Measurements from ENCODE around the gene CSMD2.

CSMD2 gene

DNA sequence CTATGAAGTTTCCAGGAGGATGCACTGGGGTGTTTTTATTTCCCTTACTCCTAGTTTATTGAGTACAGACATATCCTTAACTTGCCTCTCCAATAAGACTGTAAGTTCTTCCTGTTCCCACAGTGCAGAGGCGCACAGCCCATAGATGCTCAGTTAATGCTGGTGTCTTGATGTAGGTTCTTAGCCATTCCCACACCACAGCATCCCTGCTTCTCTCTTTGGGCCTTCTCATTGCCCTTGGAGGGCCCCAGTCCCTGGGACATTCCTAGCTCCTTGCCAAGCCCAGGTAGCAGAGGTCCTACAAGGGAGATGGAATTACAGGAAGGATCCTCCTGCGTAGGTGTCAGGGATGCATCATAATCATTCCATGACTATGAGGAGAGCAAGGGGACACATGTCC is 362.8 kb downstream of the CSMD2 start:
- H3K27ac Mint-ChIP-seq, result no peak overlapping the region
- DNase-seq, result no peak
- H3K27me3 Mint-ChIP-seq, result peaks cover 15% of the 10 kb centered on the region
- no peak overlapping the region for H3K4me3 Mint-ChIP-seq
- no peaks in the 10 kb centered on the region for H3K36me3 Mint-ChIP-seq (ENCODE audit: low read depth)
- H3K9me3 Mint-ChIP-seq, result peaks cover 14% of the 10 kb centered on the region
- no peaks in the 10 kb centered on the region for H3K4me1 Mint-ChIP-seq (ENCODE audit: low read depth)

DNA sequence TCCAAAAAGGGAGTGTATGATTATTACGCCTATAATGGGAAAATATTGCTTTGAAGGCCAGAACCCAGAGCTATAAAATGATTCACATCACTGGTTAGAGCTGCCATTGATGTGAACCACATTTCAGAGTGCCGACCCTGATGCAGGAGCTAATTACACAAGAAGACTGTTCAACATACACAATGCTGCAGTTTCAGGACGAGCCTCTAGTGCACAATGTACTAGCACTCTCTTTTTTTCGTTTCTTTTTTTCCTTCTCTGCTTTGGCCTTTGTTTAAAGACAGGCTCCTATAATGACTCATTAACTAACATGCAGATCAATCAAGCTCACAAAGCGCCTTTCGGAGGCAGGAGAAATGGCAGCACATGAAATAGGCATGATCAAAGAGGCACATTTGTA is 367.2 kb downstream of the CSMD2 start:
- no peak overlapping the region for H3K4me3 Mint-ChIP-seq
- H3K36me3 Mint-ChIP-seq (ENCODE audit: low read depth), result no peaks in the 10 kb centered on the region
- H3K4me1 Mint-ChIP-seq (ENCODE audit: low read depth), result no peaks in the 10 kb centered on the region
- H3K9me3 Mint-ChIP-seq, result peaks cover 21% of the 10 kb centered on the region
- peaks cover 12% of the 10 kb centered on the region for H3K27me3 Mint-ChIP-seq
- no peak overlapping the region for H3K27ac Mint-ChIP-seq
- no peak for DNase-seq

DNA sequence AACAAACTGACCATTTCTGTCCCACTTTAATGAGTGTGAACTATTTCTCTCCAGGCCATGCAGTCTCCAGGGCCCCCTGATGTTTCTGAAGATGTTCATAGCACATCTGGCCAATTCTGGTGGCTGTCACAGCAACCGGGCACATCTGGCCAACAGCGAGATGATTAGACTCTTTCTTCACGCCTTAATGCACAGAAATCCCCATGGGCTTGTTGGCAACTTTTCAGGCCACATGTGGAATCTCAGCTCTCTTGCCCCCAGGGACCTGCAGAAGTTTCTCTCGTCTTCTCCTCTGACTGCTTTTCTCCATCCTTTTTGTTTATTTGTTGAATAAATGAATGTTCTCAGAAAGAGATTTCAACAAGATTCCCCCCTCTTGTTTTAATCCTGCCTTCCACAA is 372.4 kb downstream of the CSMD2 start:
- DNase-seq, result no peak
- no peaks in the 10 kb centered on the region for H3K36me3 Mint-ChIP-seq (ENCODE audit: low read depth)
- peaks cover 19% of the 10 kb centered on the region for H3K27me3 Mint-ChIP-seq
- H3K4me3 Mint-ChIP-seq, result no peak overlapping the region
- peaks cover 14% of the 10 kb centered on the region for H3K9me3 Mint-ChIP-seq
- no peaks in the 10 kb centered on the region for H3K4me1 Mint-ChIP-seq (ENCODE audit: low read depth)
- no peak overlapping the region for H3K27ac Mint-ChIP-seq

DNA sequence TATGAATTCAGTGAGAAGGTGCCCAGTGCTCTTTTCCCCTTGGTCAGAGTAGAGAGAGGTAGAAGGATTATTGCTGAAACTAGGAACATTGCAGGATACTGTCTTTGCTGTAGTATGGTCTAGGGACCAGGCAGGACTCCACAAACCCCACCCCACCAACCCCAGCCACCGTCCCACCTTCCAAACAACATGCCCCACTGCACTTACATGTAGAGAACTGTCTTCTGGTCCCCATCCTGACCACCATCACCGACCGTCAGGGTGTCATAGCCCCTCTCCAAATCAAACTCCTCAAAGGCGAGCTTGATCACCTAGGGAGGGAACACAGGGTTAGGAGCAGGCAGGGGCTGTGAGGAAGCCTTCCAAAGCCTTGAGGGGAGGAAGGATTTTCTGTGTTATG is 372.8 kb downstream of the CSMD2 start:
- Mint-ChIP-seq H3K9me3 (peaks cover 12% of the 10 kb centered on the region), H3K36me3 (ENCODE audit: low read depth) (no peaks in the 10 kb centered on the region), H3K4me3 (no peak overlapping the region), H3K27ac (no peak overlapping the region), H3K4me1 (ENCODE audit: low read depth) (no peaks in the 10 kb centered on the region), H3K27me3 (peaks cover 22% of the 10 kb centered on the region)
- DNase-seq, result no peak

DNA sequence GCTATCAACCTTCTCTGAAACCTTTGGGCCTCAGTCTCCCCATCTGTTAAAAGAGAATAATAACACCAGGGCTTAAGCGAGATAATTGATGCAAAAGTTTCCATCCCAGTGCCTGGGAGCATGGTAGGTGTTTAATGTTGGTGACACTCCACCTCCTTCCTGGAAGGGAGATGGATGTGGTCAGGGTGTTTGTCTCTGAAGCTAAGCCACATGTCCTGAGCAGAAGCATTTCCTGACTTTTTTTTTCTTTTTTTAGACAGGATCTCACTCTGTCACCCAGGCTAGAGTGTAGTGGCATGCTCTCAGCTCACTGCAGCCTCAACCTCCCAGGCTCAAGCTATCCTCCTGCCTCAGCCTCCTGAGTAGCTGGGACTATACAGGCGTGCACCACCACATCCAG is 373.8 kb downstream of the CSMD2 start:
- Mint-ChIP-seq H3K4me3 (no peak overlapping the region), H3K27ac (no peak overlapping the region), H3K4me1 (ENCODE audit: low read depth) (no peaks in the 10 kb centered on the region), H3K27me3 (peaks cover 29% of the 10 kb centered on the region), H3K36me3 (ENCODE audit: low read depth) (no peaks in the 10 kb centered on the region), H3K9me3 (peaks cover 4% of the 10 kb centered on the region)
- DNase-seq, result no peak

DNA sequence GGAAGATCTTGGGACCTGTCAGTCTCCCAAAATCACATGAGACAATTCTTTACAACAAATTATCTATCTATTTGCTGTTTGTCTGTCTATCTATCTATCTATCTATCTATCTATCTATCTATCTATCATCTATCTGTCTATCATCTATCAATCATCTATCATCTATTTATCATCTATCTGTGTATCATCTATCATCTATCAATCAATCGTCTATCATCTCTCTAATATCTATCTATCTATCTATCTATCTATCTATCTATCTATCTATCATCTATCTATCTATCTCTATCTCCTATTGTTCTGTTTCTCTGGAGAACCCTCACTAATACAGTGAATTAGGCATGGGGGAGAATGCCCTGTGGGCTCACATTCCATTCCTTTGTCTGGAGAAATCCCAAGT is 374.5 kb downstream of the CSMD2 start:
- no peaks in the 10 kb centered on the region for H3K4me1 Mint-ChIP-seq (ENCODE audit: low read depth)

DNA sequence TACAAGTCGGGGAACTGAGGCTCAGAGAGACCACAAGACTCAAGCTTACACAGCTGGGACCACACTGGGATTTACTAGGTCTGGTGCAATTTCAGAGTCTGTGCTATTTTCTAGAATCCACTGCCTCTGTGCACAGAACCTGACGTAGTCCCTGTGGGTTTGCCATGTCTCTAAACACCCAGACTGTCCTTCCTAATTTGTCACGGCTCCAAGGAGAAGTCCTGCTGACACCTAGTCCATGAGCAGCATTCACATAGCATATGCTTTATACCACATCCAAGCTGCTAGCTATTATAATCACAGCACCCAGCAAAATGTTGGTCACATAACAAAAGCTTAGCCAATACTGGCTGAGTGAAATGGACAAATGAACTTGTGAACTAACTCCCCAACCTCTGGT is 380.2 kb downstream of the CSMD2 start:
- no peak overlapping the region for H3K4me3 Mint-ChIP-seq
- H3K4me1 Mint-ChIP-seq (ENCODE audit: low read depth), result no peaks in the 10 kb centered on the region
- DNase-seq, result no peak
- H3K27ac Mint-ChIP-seq, result no peak overlapping the region
- peaks cover 24% of the 10 kb centered on the region for H3K27me3 Mint-ChIP-seq
- H3K36me3 Mint-ChIP-seq (ENCODE audit: low read depth), result no peaks in the 10 kb centered on the region
- H3K9me3 Mint-ChIP-seq, result no peaks in the 10 kb centered on the region

More for the DNA sequence above, 374.5 kb downstream of the CSMD2 start:
- Mint-ChIP-seq H3K4me3 (no peak overlapping the region), H3K27me3 (peaks cover 29% of the 10 kb centered on the region), H3K9me3 (no peaks in the 10 kb centered on the region), H3K36me3 (ENCODE audit: low read depth) (no peaks in the 10 kb centered on the region), H3K27ac (no peak overlapping the region)
- DNase-seq, result no peak

DNA sequence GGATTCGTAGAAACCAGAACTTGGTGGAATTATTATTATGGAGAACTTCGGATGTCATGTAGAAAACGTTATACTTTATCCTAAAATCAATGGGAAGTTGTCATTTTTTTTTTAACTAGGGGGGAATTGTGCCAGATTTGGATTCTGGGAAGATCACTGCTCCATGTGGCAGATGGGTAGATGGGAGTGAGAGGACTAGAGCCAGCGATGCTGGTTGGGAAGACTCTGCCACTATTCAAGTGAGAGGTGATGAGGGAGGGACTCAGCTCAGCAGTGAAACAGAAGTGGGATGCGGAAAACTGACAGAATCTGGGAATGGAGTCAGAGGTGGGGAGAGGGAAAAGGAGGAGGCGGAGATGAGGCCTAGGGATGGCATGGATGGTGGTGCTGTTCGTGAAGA is 382.3 kb downstream of the CSMD2 start:
- no peaks in the 10 kb centered on the region for H3K9me3 Mint-ChIP-seq
- H3K4me3 Mint-ChIP-seq, result no peak overlapping the region
- peaks cover 29% of the 10 kb centered on the region for H3K27me3 Mint-ChIP-seq
- no peaks in the 10 kb centered on the region for H3K4me1 Mint-ChIP-seq (ENCODE audit: low read depth)
- no peak overlapping the region for H3K27ac Mint-ChIP-seq
- no peak for DNase-seq
- no peaks in the 10 kb centered on the region for H3K36me3 Mint-ChIP-seq (ENCODE audit: low read depth)

DNA sequence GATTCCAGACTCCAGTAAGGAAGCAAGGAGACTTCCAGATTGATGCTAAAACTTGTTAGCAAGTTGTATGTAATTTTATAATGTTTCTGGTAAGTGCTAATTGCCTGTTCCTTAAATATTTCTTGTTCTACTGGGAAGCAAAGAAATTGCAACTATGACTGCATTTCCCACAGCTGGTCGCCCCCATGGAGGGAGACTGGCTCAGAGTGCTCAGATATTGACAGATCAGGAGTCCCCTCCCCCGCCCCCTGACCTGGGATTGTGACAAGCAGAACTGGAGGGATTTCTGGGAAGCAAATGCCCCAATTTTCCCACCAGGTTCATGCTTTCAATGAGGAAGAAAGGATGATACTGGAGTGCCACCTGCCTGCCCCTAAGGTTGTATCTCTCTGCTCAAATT is 383.4 kb downstream of the CSMD2 start:
- H3K27me3 Mint-ChIP-seq, result peaks cover 21% of the 10 kb centered on the region
- no peak for DNase-seq
- no peak overlapping the region for H3K4me3 Mint-ChIP-seq
- H3K27ac Mint-ChIP-seq, result no peak overlapping the region
- no peaks in the 10 kb centered on the region for H3K9me3 Mint-ChIP-seq
- no peaks in the 10 kb centered on the region for H3K4me1 Mint-ChIP-seq (ENCODE audit: low read depth)
- no peaks in the 10 kb centered on the region for H3K36me3 Mint-ChIP-seq (ENCODE audit: low read depth)

DNA sequence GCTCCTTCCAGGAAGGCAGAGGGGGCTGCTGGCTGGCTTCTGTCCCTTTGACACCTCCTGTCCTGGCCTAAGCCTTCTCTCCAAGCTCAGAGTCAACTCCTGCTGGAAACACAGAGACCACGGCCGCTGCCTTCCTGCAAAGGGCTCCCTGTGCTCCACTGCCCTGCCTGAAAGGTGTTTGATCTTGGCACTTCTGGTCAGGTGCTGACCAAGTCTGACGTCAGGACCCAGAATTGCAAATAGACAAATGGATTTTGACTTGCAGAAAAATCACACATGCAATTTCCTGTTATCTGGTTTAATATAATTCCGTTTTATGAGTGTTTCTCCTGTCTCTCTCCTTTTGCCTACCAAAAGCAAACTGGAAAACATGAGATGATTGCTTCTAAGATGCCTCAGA is 387.7 kb downstream of the CSMD2 start:
- H3K9me3 Mint-ChIP-seq, result no peaks in the 10 kb centered on the region
- no peaks in the 10 kb centered on the region for H3K4me1 Mint-ChIP-seq (ENCODE audit: low read depth)
- no peaks in the 10 kb centered on the region for H3K36me3 Mint-ChIP-seq (ENCODE audit: low read depth)
- no peak overlapping the region for H3K27ac Mint-ChIP-seq
- peaks cover 28% of the 10 kb centered on the region for H3K27me3 Mint-ChIP-seq
- no peak for DNase-seq
- H3K4me3 Mint-ChIP-seq, result no peak overlapping the region

DNA sequence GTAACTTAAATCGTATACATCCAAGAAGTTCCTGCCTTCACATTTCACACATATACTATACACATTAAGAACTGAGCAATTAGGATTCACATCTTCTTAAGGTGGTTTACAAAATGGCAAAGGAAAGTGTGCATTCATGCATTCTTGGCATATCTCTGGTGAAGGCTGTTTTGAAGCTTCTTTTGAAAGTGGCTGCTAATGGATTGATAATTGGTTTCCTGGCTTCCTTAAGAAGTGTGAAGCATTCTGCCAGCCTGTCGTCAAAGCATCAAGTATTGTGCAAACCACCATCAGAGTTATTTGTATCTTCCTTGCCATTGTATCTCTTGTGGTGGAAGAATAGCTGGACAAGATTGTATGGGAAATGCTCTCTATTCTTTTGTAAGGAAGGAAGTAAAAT is 396.2 kb downstream of the CSMD2 start:
- Mint-ChIP-seq H3K4me3 (no peak overlapping the region), H3K27ac (no peak overlapping the region), H3K36me3 (ENCODE audit: low read depth) (no peaks in the 10 kb centered on the region), H3K4me1 (ENCODE audit: low read depth) (no peaks in the 10 kb centered on the region), H3K9me3 (no peaks in the 10 kb centered on the region), H3K27me3 (peaks cover 25% of the 10 kb centered on the region)
- no peak for DNase-seq

DNA sequence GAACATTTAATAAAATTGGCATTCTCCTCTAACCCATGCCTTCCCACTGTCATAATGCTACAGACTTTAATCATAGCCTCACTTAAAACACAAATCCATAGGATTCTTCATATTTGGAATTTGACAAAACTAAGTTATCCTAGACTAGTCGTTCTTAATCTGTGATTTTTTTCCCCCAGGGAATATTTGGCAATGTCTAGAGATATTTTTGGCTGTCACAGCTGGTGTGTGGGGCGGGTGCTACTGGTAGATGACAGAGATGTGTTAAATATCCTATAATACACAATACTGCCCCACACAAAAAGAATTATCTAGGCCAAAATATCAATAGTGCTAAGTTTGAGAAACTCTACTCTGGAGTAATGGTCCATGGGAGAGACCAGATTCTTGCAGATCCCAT is 396.9 kb downstream of the CSMD2 start:
- Mint-ChIP-seq H3K4me3 (no peak overlapping the region), H3K9me3 (no peaks in the 10 kb centered on the region), H3K36me3 (ENCODE audit: low read depth) (no peaks in the 10 kb centered on the region), H3K27ac (no peak overlapping the region), H3K4me1 (ENCODE audit: low read depth) (no peaks in the 10 kb centered on the region), H3K27me3 (peaks cover 20% of the 10 kb centered on the region)
- no peak for DNase-seq

DNA sequence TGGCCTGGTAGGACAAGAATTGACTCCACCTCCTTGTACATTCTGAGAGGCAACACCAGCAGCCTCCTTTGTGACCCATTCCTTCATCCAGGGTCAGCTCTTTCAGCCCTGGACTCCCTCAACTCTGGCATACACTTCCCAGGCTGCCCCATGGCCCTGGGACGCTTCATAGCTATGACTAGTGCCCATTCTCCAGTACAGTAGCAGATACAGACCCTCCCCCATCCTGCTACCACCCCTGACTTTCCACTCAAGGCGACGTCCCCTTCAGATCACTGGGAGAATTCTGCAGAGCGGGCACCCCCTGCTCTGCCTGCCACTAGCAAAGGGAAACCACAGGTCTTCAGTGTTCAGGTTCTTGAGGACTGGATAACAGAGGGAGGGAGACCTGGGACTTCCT is 400.9 kb downstream of the CSMD2 start:
- no peak overlapping the region for H3K4me3 Mint-ChIP-seq
- DNase-seq, result no peak
- peaks cover 6% of the 10 kb centered on the region for H3K27me3 Mint-ChIP-seq
- peaks cover 3% of the 10 kb centered on the region for H3K9me3 Mint-ChIP-seq
- no peaks in the 10 kb centered on the region for H3K4me1 Mint-ChIP-seq (ENCODE audit: low read depth)
- no peak overlapping the region for H3K27ac Mint-ChIP-seq
- no peaks in the 10 kb centered on the region for H3K36me3 Mint-ChIP-seq (ENCODE audit: low read depth)

DNA sequence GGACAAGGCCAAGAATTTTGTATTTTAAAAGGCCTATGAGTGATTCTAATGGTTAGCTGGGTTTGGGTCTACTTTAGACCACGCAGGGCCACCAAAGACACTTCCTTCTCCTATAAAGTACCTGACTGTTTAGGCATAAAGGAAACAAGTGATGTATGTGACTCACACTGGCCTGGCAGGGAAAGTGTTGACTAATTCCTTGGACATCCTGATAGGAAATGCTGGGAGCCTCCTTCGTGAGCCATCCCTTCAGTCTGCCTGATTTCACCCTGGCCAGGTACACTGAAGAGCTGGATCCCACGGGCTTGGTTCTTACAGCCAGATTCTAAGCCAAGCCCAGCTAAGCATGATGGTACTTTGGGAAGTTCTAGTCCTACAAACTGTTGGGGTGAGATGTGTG is 401.6 kb downstream of the CSMD2 start:
- Mint-ChIP-seq H3K27ac (no peak overlapping the region), H3K27me3 (peaks cover 9% of the 10 kb centered on the region), H3K9me3 (peaks cover 3% of the 10 kb centered on the region), H3K4me3 (no peak overlapping the region), H3K36me3 (ENCODE audit: low read depth) (no peaks in the 10 kb centered on the region), H3K4me1 (ENCODE audit: low read depth) (no peaks in the 10 kb centered on the region)
- DNase-seq, result no peak

DNA sequence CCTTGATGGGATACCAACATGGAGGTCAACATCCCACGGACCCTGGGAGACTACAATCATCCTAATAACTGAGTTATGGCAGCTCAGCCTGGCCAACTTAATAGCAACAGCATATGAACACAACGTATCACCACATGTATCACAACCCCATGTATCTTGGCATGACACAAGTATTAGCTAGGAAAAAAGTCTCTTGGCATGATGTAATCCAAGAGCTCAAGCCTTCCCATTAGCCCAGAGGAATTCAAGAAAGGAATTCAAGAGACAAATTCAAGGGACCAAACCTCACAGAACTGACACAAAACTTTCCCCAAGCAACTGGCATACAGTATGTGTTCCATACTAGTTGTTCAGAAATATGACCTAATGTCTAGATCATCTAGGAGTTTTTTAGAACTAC is 402.1 kb downstream of the CSMD2 start:
- no peaks in the 10 kb centered on the region for H3K36me3 Mint-ChIP-seq (ENCODE audit: low read depth)
- H3K27me3 Mint-ChIP-seq, result peaks cover 9% of the 10 kb centered on the region
- peaks cover 3% of the 10 kb centered on the region for H3K9me3 Mint-ChIP-seq
- DNase-seq, result no peak
- H3K27ac Mint-ChIP-seq, result no peak overlapping the region
- no peak overlapping the region for H3K4me3 Mint-ChIP-seq
- H3K4me1 Mint-ChIP-seq (ENCODE audit: low read depth), result no peaks in the 10 kb centered on the region

DNA sequence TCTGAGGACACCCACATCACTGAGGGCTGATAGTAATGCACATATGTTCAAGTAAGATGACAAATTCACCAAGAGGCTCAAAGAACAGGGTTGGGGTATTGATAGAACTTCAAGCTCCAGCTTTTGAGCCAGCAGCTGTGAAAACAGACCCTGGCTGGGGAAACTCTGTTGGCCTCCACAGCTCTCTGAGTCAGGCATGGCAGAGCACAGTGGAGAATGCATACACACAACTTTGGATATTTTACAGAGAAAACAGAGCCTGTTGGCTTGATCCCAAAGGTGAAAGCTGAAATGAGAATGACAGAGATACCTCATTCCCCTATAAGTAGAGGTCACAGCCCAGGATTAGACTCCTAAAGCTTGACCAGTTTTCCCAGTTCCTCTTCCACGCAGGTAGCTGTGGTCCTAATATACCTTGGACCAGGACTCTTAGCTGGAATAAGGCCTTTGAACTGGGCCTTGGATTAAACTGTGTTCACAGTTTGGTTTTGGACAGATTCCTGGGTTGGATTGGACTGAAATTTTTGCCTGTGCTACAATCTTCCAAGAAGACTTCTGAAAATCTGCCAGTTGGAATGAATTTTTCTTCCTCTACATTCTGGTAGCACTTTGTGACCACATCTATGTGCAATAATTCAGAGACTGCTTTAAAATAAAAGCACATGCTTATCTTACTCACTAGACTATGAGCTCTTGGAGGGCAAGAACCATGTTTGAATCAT is 402.8 kb downstream of the CSMD2 start:
- no peak for DNase-seq
- no peaks in the 10 kb centered on the region for H3K36me3 Mint-ChIP-seq (ENCODE audit: low read depth)
- H3K27me3 Mint-ChIP-seq, result peaks cover 9% of the 10 kb centered on the region
- H3K9me3 Mint-ChIP-seq, result peaks cover 3% of the 10 kb centered on the region
- H3K4me1 Mint-ChIP-seq (ENCODE audit: low read depth), result no peaks in the 10 kb centered on the region
- no peak overlapping the region for H3K4me3 Mint-ChIP-seq
- H3K27ac Mint-ChIP-seq, result no peak overlapping the region
